ENCODE measurements around the gene PANX2. TPM values are rescaled to one million over a fixed set of nuclear protein-coding genes. Genes with fewer than 3 reads are reported as not detected.

Gene PANX2
- total and polyA plus RNA-seq, 4 donors, result 0.39 to 14.8 (median 1.5) TPM

DNA sequence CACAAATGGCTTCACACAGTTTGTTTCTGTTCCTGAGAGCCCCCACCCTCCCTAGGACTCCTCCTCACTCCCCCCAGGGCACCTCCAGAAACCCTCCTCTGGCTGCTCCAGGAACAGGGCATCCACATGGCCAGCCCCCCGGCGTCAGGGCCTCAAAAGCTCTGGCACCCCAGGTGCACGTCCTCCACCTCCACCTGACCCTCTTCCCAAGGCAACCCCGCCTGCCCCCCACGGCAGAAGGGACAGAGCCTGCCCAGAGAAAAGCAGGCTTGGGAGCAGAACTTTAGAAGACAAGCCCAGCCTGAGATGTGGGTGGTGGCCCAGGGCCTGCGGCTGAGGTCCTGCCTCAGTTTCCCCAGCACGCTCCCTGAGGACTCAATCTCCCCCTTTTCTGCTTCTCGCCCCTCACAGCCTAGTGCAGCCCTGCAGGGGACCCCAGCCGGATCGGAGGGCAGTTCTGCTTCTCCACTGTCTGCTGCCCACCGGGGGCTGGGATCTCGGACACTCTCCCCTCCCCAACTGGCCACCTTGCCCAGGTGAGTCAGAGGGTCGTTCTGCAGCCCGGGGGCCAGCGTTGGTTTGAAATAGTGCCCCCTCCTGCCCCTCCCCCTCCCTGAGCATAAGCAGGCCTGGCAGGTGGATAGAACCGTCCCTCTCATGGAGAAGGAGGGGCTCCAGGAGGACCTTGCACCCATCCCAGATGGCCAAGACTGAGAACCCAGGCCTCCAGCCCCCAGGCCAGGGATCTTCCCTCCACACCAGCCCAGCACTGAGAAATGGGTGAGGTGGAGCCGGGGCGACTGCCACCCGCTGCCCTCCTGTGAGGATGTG, 12.8 kb downstream of the PANX2 start:
- no peak for DNase-seq (ENCODE audit: low spot score)
- H3K9ac ChIP-seq (ENCODE audit: low read depth in 1 of 2, low read length in 2 of 2), result no peak overlapping the region
- H3K27ac ChIP-seq (ENCODE audit: low read depth in 1 of 2, low read length in 2 of 2), result peak overlapping the region in 1 of 2 donors; percentile 55
- peaks cover 8 to 24% (median 16%) of the 10 kb centered on the region in 4 donors for H3K4me1 ChIP-seq (ENCODE audit: control insufficient read depth in 4 of 4, insufficient read depth in 4 of 4, low read length in 3 of 4)
- TF ChIP-seq RAD21 (IDR thresholded peaks at IDR 0.05) (no peak), GABPA (IDR thresholded peaks at IDR 0.05 in 1 of 2, conservative IDR thresholded peaks at IDR 0.05 in 1 of 2) (no peak), NR2F2 (IDR thresholded peaks at IDR 0.05) (no peak), YY1 (IDR thresholded peaks at IDR 0.05) (no peak), FOXA1 (IDR thresholded peaks at IDR 0.05) (no peak), RXRA (IDR thresholded peaks at IDR 0.05) (no peak), JUND (IDR thresholded peaks at IDR 0.05) (no peak), HNF4A (conservative IDR thresholded peaks at IDR 0.05) (no peak), REST (IDR thresholded peaks at IDR 0.05) (no peak), HNF4G (IDR thresholded peaks at IDR 0.05) (no peak)
- TF ChIP-seq, protein P1, sequence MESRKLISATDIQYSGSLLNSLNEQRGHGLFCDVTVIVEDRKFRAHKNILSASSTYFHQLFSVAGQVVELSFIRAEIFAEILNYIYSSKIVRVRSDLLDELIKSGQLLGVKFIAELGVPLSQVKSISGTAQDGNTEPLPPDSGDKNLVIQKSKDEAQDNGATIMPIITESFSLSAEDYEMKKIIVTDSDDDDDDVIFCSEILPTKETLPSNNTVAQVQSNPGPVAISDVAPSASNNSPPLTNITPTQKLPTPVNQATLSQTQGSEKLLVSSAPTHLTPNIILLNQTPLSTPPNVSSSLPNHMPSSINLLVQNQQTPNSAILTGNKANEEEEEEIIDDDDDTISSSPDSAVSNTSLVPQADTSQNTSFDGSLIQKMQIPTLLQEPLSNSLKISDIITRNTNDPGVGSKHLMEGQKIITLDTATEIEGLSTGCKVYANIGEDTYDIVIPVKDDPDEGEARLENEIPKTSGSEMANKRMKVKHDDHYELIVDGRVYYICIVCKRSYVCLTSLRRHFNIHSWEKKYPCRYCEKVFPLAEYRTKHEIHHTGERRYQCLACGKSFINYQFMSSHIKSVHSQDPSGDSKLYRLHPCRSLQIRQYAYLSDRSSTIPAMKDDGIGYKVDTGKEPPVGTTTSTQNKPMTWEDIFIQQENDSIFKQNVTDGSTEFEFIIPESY (IDR thresholded peaks at IDR 0.05), result no peak
- TF ChIP-seq, protein P2, sequence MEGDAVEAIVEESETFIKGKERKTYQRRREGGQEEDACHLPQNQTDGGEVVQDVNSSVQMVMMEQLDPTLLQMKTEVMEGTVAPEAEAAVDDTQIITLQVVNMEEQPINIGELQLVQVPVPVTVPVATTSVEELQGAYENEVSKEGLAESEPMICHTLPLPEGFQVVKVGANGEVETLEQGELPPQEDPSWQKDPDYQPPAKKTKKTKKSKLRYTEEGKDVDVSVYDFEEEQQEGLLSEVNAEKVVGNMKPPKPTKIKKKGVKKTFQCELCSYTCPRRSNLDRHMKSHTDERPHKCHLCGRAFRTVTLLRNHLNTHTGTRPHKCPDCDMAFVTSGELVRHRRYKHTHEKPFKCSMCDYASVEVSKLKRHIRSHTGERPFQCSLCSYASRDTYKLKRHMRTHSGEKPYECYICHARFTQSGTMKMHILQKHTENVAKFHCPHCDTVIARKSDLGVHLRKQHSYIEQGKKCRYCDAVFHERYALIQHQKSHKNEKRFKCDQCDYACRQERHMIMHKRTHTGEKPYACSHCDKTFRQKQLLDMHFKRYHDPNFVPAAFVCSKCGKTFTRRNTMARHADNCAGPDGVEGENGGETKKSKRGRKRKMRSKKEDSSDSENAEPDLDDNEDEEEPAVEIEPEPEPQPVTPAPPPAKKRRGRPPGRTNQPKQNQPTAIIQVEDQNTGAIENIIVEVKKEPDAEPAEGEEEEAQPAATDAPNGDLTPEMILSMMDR (IDR thresholded peaks at IDR 0.05; ENCODE audit: low read depth, low read length, missing input control), result no peak
- TF ChIP-seq, protein P3, sequence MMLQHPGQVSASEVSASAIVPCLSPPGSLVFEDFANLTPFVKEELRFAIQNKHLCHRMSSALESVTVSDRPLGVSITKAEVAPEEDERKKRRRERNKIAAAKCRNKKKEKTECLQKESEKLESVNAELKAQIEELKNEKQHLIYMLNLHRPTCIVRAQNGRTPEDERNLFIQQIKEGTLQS (IDR thresholded peaks at IDR 0.05), result no peak
- H3K27me3 ChIP-seq (ENCODE audit: control insufficient read depth in 4 of 4, insufficient read depth in 4 of 4, low read length in 3 of 4), result no peaks in the 10 kb centered on the region
- no peaks in the 10 kb centered on the region for H3K9me3 ChIP-seq (ENCODE audit: control insufficient read depth in 4 of 4, low read length in 3 of 4)
- H3K36me3 ChIP-seq (ENCODE audit: control insufficient read depth in 4 of 4, insufficient read depth in 3 of 4, low read depth in 1 of 4, low read length in 3 of 4), result peaks cover 0 to 7% (median 0%) of the 10 kb centered on the region in 4 donors
- no peak overlapping the region for H3K4me3 ChIP-seq (ENCODE audit: low read depth in 1 of 3, low read length in 3 of 3)
- 85% methylated on average over 19 of the region's 19 CpGs for WGBS
